SK-N-SH (cell line): ENCODE measurements around the gene RNGTT. TPM values are rescaled to one million over a fixed set of nuclear protein-coding genes. Genes with fewer than 3 reads are reported as not detected.

Source experiments
- CTCF ChIA-PET: fragments of 300-600, 350-600 bp; formaldehyde crosslinking; extraction: SDS; loops from one replicate; lab custom pipeline; 2021; lab: Yijun Ruan, JAX
- POLR2A ChIA-PET: fragments of 350-600 bp; sonication (Branson Sonifier 250); formaldehyde crosslinking; extraction: SDS; loops from one replicate; lab custom pipeline; 2020; ENCODE audit warnings: antibody characterized with exemption, inconsistent platforms; lab: Yijun Ruan, JAX
- DNase-seq: peaks from one replicate; pipeline ENCODE4 v3.0.0; 2012
- H2AFZ ChIP-seq: fragments of 200-600 bp; sonication (generic); 2 replicates; pipeline ENCODE4 v1.8.1; 2016; ENCODE audit warnings: antibody characterized with exemption, mild to moderate bottlenecking, low read depth
- H3F3A ChIP-seq: fragments of 200-600 bp; sonication (generic); replicated peaks from 2 replicates; pipeline ENCODE3; 2016; ENCODE audit warnings: antibody characterized with exemption, mild to moderate bottlenecking; ENCODE audit not compliant: insufficient read depth
- H3K27ac ChIP-seq, 2 experiments: fragments of 200-500 bp in 1 of 2; fragments of 200-600 bp in 1 of 2; sonication (Bioruptor generic) in 1 of 2; sonication (generic), shearing (Covaris generic) in 1 of 2; 2 replicates each; pipeline versions ENCODE4 v1.5.1 to v1.6.1; 2014 to 2016; ENCODE audit warnings: low read depth in 2 of 2, inconsistent platforms in 1 of 2, low read length in 1 of 2, mild to moderate bottlenecking in 1 of 2, mixed read lengths in 1 of 2
- H3K27me3 ChIP-seq: fragments of 200-600 bp; sonication (generic), shearing (Covaris generic); 2 replicates; pipeline ENCODE4 v1.6.1; 2016; ENCODE audit warnings: mixed run types; ENCODE audit not compliant: insufficient read depth
- H3K36me3 ChIP-seq, 2 experiments: fragments of 200-500 bp in 1 of 2; fragments of 200-600 bp in 1 of 2; sonication (Bioruptor generic) in 1 of 2; sonication (generic) in 1 of 2; replicated peaks in 1 of 2; 2 replicates each; pipeline versions ENCODE3 to v1.5.1; 2014 to 2016; ENCODE audit warnings: low read length in 1 of 2, mild to moderate bottlenecking in 1 of 2; ENCODE audit not compliant: insufficient read depth in 2 of 2, control insufficient read depth in 1 of 2
- H3K4me1 ChIP-seq, 2 experiments: fragments of 200-500 bp in 1 of 2; fragments of 200-600 bp in 1 of 2; sonication (Bioruptor generic) in 1 of 2; sonication (generic), shearing (Covaris generic) in 1 of 2; 2 replicates each; pipeline versions ENCODE4 v1.5.1 to v1.6.1; 2014 to 2016; ENCODE audit warnings: low read depth in 1 of 2, low read length in 1 of 2, mixed run types in 1 of 2; ENCODE audit not compliant: insufficient read depth in 2 of 2, control insufficient read depth in 1 of 2
- H3K4me2 ChIP-seq: fragments of 200-600 bp; sonication (generic), shearing (Covaris generic); 2 replicates; pipeline ENCODE4 v1.6.1; 2017; ENCODE audit warnings: mixed run types
- H3K4me3 ChIP-seq, 2 experiments: fragments of 200-500 bp in 1 of 2; fragments of 200-600 bp in 1 of 2; sonication (Bioruptor generic) in 1 of 2; sonication (generic), shearing (Covaris generic) in 1 of 2; 2 replicates each; pipeline versions ENCODE4 v1.5.1 to v1.8.1; 2014 to 2016; ENCODE audit warnings: low read depth in 2 of 2, inconsistent platforms in 1 of 2, low read length in 1 of 2, mild to moderate bottlenecking in 1 of 2, mixed read lengths in 1 of 2, moderate library complexity in 1 of 2
- H3K79me2 ChIP-seq: fragments of 200-600 bp; sonication (generic); 2 replicates; pipeline ENCODE4 v1.8.1; 2017; ENCODE audit warnings: mild to moderate bottlenecking; ENCODE audit not compliant: insufficient read depth
- H3K9ac ChIP-seq: fragments of 200-600 bp; sonication (generic); 2 replicates; pipeline ENCODE4 v1.6.1; 2017; ENCODE audit warnings: mixed run types
- H3K9me2 ChIP-seq: fragments of 200-600 bp; sonication (generic); 2 replicates; pipeline ENCODE4 v1.6.1; 2017; ENCODE audit warnings: mixed run types
- H3K9me3 ChIP-seq: fragments of 200-600 bp; sonication (generic); 2 replicates; pipeline ENCODE4 v1.6.1; 2017; ENCODE audit warnings: mixed run types, mild to moderate bottlenecking, moderate library complexity
- H4K20me1 ChIP-seq: fragments of 200-600 bp; sonication (generic); 2 replicates; pipeline ENCODE4 v1.6.1; 2017; ENCODE audit warnings: mild to moderate bottlenecking, mixed run types; ENCODE audit not compliant: insufficient read depth
- CHD2 ChIP-seq: fragments of 150-350 bp; IDR thresholded peaks from 2 replicates; pipeline ENCODE4 v1.6.1; 2018; ENCODE audit warnings: low read length; ENCODE audit not compliant: partially characterized antibody
- GATA2 ChIP-seq: sonication (generic); formaldehyde crosslinking; IDR thresholded peaks from 2 replicates; pipeline ENCODE4 v1.5.0; 2020; ENCODE audit warnings: mild to moderate bottlenecking, missing genetic modification reagents
- JUND ChIP-seq: IDR thresholded peaks from 2 replicates; pipeline ENCODE4 v1.4.0; 2012
- MEF2A ChIP-seq: IDR thresholded peaks from 2 replicates; pipeline ENCODE4 v1.4.0; 2012; ENCODE audit warnings: low read depth, borderline replicate concordance
- MXI1 ChIP-seq: IDR thresholded peaks from 2 replicates; pipeline ENCODE4 v1.6.1; 2012; ENCODE audit warnings: mild to moderate bottlenecking, low read depth, low read length, improper control_type of control experiment
- NFIC ChIP-seq: IDR thresholded peaks from 2 replicates; pipeline ENCODE4 v1.4.0; 2012; ENCODE audit warnings: borderline replicate concordance
- RCOR1 ChIP-seq: fragments of 150-350 bp; IDR thresholded peaks from 2 replicates; pipeline ENCODE4 v1.6.1; 2017; ENCODE audit warnings: antibody characterized with exemption, low read length
- REST ChIP-seq: IDR thresholded peaks from 2 replicates; pipeline ENCODE4 v1.6.1; 2012; ENCODE audit warnings: mild to moderate bottlenecking, low read depth, low read length, moderate library complexity
- RFX5 ChIP-seq: IDR thresholded peaks from 2 replicates; pipeline ENCODE4 v1.6.1; 2012; ENCODE audit warnings: mild to moderate bottlenecking, improper control_type of control experiment, low read length
- SMC3 ChIP-seq: IDR thresholded peaks from 2 replicates; pipeline ENCODE4 v1.6.1; 2012; ENCODE audit warnings: low read depth, low read length, improper control_type of control experiment
- TAF1 ChIP-seq: IDR thresholded peaks from 2 replicates; pipeline ENCODE4 v1.6.1; 2012; ENCODE audit warnings: low read depth, mild to moderate bottlenecking, low read length, moderate library complexity, borderline replicate concordance
- TEAD4 ChIP-seq: IDR thresholded peaks from 2 replicates; pipeline ENCODE4 v1.4.0; 2012; ENCODE audit warnings: mild to moderate bottlenecking, borderline replicate concordance; ENCODE audit not compliant: insufficient read depth
- WGBS: methylation state at CpG from one replicate; pipeline ENCODE4 v1.1.6; 2017; ENCODE audit warnings: low lambda C conversion rate; 5-methylcytosine and 5-hydroxymethylcytosine counted together
- polyA plus RNA-seq, 3 experiments: library from polyadenylated mRNA; depleted of rRNA; stranded (reverse); fragments of >200 nt; gene quantifications; 2 replicates each; pipeline ENCODE4 v1.2.3, GENCODE V29; 2012
- TF ChIP-seq, protein P1 (sequence below): fragments of 200-600 bp; sonication (generic); IDR thresholded peaks from 2 replicates; pipeline ENCODE4 v1.6.1; 2017; ENCODE audit warnings: antibody characterized with exemption, mild to moderate bottlenecking, moderate library complexity
- TF ChIP-seq, protein P2 (sequence below): IDR thresholded peaks from 2 replicates; pipeline ENCODE4; 2012

RNGTT gene
- polyA plus RNA-seq, 1 of the 3 experiments (the other 2 are of a cell fraction), result 3.3 TPM

DNA sequence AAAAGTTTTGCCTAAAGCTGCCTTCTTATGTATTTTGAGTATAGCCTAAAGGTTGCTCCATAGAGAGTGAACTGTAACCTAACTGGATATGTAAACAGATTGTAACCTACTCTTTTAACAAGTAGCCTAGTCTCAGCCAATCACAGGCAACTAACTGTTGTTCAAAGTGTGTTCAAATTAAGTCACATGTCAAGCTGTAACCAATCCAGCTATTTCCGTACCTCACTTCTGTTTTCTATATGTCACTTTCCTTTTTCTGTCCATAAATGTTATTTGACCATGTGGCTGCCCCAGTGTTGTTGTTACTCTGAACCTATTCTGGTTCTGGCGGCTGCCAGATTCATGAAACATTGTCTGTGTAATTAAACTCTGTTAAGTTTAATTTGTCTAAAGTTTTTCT is 47.4 kb upstream of the RNGTT start:
- Histone ChIP-seq H3K4me3 (no peak overlapping the region), H3K9me3 (no peaks in the 10 kb centered on the region), H2AFZ (no peak overlapping the region), H3K27me3 (no peaks in the 10 kb centered on the region), H3F3A (no peaks in the 10 kb centered on the region), H3K79me2 (no peaks in the 10 kb centered on the region), H3K4me2 (no peak overlapping the region)
- DNase-seq, result no peak
- ChIA-PET CTCF (interaction anchor here (3.0 kb wide), 1 partner anchor 28 kb away, joined by 12 read pairs; no protein-coding TSS in a partner anchor), POLR2A (no interaction called here)
- no peak for TF ChIP-seq TAF1
- TF ChIP-seq RCOR1, result no peak
- TF ChIP-seq JUND, result no peak
- TF ChIP-seq, protein P1, sequence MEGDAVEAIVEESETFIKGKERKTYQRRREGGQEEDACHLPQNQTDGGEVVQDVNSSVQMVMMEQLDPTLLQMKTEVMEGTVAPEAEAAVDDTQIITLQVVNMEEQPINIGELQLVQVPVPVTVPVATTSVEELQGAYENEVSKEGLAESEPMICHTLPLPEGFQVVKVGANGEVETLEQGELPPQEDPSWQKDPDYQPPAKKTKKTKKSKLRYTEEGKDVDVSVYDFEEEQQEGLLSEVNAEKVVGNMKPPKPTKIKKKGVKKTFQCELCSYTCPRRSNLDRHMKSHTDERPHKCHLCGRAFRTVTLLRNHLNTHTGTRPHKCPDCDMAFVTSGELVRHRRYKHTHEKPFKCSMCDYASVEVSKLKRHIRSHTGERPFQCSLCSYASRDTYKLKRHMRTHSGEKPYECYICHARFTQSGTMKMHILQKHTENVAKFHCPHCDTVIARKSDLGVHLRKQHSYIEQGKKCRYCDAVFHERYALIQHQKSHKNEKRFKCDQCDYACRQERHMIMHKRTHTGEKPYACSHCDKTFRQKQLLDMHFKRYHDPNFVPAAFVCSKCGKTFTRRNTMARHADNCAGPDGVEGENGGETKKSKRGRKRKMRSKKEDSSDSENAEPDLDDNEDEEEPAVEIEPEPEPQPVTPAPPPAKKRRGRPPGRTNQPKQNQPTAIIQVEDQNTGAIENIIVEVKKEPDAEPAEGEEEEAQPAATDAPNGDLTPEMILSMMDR, result no peak
- TF ChIP-seq, protein P2, sequence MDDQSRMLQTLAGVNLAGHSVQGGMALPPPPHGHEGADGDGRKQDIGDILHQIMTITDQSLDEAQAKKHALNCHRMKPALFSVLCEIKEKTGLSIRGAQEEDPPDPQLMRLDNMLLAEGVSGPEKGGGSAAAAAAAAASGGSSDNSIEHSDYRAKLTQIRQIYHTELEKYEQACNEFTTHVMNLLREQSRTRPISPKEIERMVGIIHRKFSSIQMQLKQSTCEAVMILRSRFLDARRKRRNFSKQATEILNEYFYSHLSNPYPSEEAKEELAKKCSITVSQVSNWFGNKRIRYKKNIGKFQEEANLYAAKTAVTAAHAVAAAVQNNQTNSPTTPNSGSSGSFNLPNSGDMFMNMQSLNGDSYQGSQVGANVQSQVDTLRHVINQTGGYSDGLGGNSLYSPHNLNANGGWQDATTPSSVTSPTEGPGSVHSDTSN, result no peak
- TF ChIP-seq CHD2, result no peak
- no peak for TF ChIP-seq MEF2A
- no peak for TF ChIP-seq TEAD4
- TF ChIP-seq REST, result no peak
- no peak for TF ChIP-seq GATA2
- no peak for TF ChIP-seq MXI1
- TF ChIP-seq NFIC, result no peak
- no peak for TF ChIP-seq RFX5
- TF ChIP-seq SMC3, result no peak
- TF ChIP-seq, all 33 proteins: peak for 0
- H3K27ac ChIP-seq, result no peak overlapping the region
- WGBS, result 84% methylated on average over 2 of the region's 2 CpGs
- H3K9me2 ChIP-seq, result no peaks in the 10 kb centered on the region
- no peaks in the 10 kb centered on the region for H4K20me1 ChIP-seq
- H3K36me3 ChIP-seq, result no peaks in the 10 kb centered on the region
- no peaks in the 10 kb centered on the region for H3K4me1 ChIP-seq
- no peak overlapping the region for H3K9ac ChIP-seq
